Type B pancreatic cell (in vitro differentiated cells): Measurements from ENCODE around the gene INHBC. TPM values are rescaled to one million over a fixed set of nuclear protein-coding genes. Genes with fewer than 3 reads are reported as not detected.

ENCODE experiments used
- DNase-seq: peaks from one replicate; pipeline ENCODE4 v3.0.0; 2021; ENCODE audit warnings: mixed read lengths; ENCODE audit not compliant: unreplicated experiment; ENCODE audit errors: extremely low spot score
- H3K27ac Mint-ChIP-seq: 2 replicates; pipeline ENCODE4 v1.8.0; 2021; ENCODE audit warnings: mild to moderate bottlenecking, mixed read lengths
- H3K27me3 Mint-ChIP-seq: 2 replicates; pipeline ENCODE4 v1.8.0; 2021; ENCODE audit warnings: mixed read lengths
- H3K36me3 Mint-ChIP-seq: 2 replicates; pipeline ENCODE4 v1.8.0; 2021; ENCODE audit warnings: mixed read lengths
- H3K4me1 Mint-ChIP-seq: one replicate; pipeline ENCODE4 v1.8.0; 2021; ENCODE audit warnings: mixed read lengths; ENCODE audit not compliant: unreplicated experiment
- H3K4me3 Mint-ChIP-seq: 2 replicates; pipeline ENCODE4 v1.8.0; 2021; ENCODE audit warnings: mild to moderate bottlenecking, mixed read lengths
- H3K9me3 Mint-ChIP-seq: 2 replicates; pipeline ENCODE4 v1.8.0; 2021; ENCODE audit warnings: mixed read lengths
- CTCF ChIP-seq: fragments of 200-600 bp; sonication (generic); conservative IDR thresholded peaks from 2 replicates; pipeline ENCODE4 v1.5.0; 2021; ENCODE audit warnings: antibody characterized with exemption, mild to moderate bottlenecking
- total RNA-seq: library from RNA; stranded (reverse); gene quantifications from 2 replicates; pipeline ENCODE4 v1.2.1, GENCODE V29; 2021; ENCODE audit warnings: low replicate concordance

Gene INHBC
- total RNA-seq, 1 donor from 2014 or later, result not detected

- H3K9me3 Mint-ChIP-seq, result no peaks in the 10 kb centered on the region
- no peak for DNase-seq
- no peaks in the 10 kb centered on the region for H3K36me3 Mint-ChIP-seq
- no peak overlapping the region for H3K27ac Mint-ChIP-seq
- H3K4me3 Mint-ChIP-seq, result no peak overlapping the region
- H3K4me1 Mint-ChIP-seq, result no peaks in the 10 kb centered on the region
- TF ChIP-seq CTCF, result no peak
- H3K27me3 Mint-ChIP-seq, result peaks cover 71% of the 10 kb centered on the region
These were observed 38.8 kb downstream of the INHBC start for GRCh38 chr12:57473392-57473791.

GRCh38 chr12:57473886-57474285 lies 39.3 kb downstream of the INHBC start:
- Mint-ChIP-seq H3K4me3 (peak overlapping the region; percentile 48), H3K4me1 (no peaks in the 10 kb centered on the region), H3K27me3 (peaks cover 74% of the 10 kb centered on the region), H3K27ac (no peak overlapping the region), H3K9me3 (no peaks in the 10 kb centered on the region), H3K36me3 (no peaks in the 10 kb centered on the region)
- no peak for TF ChIP-seq CTCF
- no peak for DNase-seq

DNA sequence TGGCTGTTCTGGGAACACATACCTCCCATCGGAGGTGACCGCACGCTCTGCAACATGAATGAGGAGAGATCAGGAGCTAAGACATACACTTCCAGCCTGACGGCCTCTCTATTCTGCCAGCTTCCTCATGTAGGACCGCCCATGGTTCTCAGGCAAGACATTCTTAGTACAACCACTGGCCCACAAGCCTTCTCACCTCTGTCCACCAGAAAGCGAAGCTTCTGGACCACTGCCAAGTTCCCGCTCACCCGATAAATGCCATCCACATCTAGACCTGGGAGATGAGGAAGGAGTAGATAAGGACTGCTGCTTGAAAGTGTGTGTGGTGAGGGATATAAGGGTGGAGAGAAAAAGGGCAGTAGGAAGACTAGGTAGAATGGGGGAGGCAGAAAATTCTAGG lies 39.8 kb downstream of the INHBC start:
- Mint-ChIP-seq H3K36me3 (no peaks in the 10 kb centered on the region), H3K27me3 (peaks cover 76% of the 10 kb centered on the region), H3K9me3 (no peaks in the 10 kb centered on the region), H3K4me3 (peak overlapping the region; percentile 48), H3K27ac (no peak overlapping the region), H3K4me1 (no peaks in the 10 kb centered on the region)
- DNase-seq, result no peak
- TF ChIP-seq CTCF, result no peak

DNA sequence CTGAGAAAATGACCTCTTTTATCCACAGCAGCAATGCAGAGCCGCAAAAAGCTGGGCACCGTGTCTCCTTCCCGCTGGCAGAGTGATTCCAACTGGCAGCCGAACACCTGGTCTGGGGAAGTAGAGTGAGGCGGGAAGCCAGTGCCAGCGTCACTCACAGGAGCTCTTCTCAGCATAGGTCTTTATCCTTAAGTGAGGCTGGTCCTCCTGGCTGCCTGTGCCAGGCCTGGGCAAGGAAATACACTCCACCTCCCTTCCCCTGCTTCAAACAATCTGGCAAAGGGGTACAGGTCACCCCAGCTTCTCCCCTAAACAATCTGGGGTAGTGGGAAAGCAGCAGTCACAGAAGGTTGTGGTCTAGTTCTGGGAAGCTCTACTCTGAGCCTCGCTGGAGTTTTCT lies 40.3 kb downstream of the INHBC start:
- no peak for DNase-seq
- Mint-ChIP-seq H3K36me3 (no peaks in the 10 kb centered on the region), H3K4me1 (no peaks in the 10 kb centered on the region), H3K9me3 (no peaks in the 10 kb centered on the region), H3K4me3 (peak overlapping the region; percentile 48), H3K27me3 (peaks cover 80% of the 10 kb centered on the region), H3K27ac (no peak overlapping the region)
- no peak for TF ChIP-seq CTCF

DNA sequence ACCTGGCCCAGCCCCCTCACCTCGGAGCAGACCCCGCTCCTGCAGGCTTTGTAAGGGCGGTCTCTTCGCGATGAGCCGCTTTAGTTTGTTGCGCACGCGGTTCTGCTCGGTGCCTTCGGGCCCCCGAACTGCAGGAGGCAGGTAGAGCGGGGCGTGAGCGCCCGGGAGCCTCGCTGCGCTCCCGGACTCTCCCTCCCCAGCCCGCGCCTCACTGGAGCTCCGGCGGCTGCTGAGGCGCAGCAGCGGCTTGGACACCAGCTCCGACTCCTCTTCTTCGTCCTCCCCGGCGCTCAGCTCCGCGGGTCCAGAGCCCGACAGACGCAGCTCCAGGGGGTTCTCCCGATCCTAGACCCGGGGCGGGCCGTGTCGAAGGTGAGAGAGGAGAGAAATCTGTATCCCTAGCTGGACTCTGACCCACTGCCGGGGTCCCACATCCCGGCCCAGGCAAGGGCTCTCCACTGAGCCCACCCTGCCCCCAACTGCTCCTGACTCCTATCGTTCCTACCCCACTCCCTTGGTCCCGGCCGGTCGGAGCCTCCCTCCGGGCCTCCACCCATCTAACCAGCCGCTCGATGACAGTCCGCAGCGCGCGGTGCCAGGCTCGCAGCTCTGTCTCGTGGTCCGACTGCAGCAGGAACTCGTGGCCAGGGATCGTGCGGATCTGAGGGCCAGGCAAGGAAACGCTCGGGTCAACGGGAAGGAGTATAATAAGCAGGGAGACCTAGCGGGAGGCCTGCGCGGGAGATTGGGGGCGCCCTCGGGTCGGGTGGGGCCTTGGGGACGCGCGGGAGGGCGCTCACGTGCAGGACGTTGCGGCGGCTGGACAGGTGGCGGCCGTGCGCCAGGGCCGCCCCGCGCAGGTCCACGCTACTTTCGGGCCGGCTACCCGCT lies 40.9 kb downstream of the INHBC start:
- peaks cover 86% of the 10 kb centered on the region for H3K27me3 Mint-ChIP-seq
- H3K4me1 Mint-ChIP-seq, result no peaks in the 10 kb centered on the region
- no peak for DNase-seq
- H3K27ac Mint-ChIP-seq, result no peak overlapping the region
- no peaks in the 10 kb centered on the region for H3K9me3 Mint-ChIP-seq
- H3K36me3 Mint-ChIP-seq, result no peaks in the 10 kb centered on the region
- TF ChIP-seq CTCF, result no peak
- peak overlapping the region; percentile 84 for H3K4me3 Mint-ChIP-seq
